NCI-H524 (cell line): ENCODE measurements around the gene WDR76.

Experiments
- DNase-seq, 2 experiments: peaks; one replicate each; lab custom pipeline; 2025; lab: John Stamatoyannopoulos, UW

Gene WDR76

DNA sequence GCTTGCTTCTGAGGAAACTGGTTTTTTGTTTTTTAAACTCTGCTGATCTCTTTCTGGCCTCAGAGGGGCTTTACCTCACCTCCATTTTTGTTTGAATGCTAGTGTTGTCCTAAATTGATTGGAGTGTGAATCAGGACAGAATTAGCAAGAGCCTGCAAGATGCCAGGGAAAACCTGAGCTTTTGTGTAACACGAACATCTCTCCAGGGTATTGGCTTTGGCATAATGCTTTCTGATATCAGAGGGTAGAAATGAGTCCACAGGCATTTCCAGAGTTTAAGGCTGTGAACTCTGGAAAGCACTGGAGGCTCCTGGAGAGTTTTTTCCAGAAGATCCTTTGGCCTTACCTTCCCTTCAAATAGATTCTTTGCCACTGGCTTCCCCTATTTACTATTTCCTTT, 87.1 kb downstream of the WDR76 start:
- DNase-seq, result no peak

DNA sequence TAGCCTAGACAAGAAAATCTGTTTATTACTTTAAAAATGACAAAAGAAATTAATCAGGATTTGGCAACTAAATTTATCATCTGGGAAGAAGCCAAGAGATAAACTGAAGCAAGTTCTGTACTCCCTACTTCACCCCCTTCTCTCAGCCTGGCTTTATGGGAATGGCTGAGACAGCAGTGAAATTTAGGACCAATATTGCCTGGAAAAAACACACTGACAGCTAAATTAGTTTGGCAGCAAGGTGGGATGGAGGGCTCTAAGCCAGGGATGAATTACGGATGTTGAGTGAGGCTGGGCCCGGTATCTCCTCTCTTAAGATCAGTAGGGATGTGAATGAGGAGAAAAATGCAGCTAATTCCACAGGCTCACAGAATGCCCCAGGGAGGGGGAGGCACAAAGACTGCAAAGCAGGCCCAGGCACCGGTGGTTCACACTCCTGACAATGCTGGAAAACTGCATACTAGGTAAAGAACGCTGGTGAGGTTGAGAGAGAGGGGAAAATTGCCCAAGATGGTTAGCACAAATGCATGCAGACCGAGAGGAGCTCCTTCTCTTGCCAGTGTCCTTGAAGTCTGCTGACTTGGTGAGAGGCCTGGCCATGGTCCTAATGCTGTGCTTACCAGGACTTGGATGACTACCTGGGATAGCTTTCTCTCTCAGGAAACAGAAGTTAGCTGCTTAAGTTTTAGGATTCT, 89.0 kb downstream of the WDR76 start:
- DNase-seq, result no peak

DNA sequence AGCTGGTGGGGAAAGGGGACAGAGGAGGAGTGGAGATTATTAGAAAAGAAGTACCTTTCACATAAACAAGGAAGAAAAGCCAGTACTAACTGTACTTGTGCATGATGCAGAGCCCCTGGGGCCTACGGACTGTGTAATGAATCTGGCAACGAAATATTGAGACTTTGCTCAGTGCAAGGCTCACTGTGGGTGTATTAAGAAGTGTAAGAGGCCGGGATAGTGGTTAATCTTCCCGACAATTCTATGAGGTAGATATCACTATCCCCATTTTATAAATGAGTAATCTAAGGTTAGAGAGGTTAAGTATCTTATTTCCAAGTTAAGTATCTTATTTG, 89.5 kb downstream of the WDR76 start:
- no peak for DNase-seq
